ENCODE measurements around the gene IFIT1.
"Not testable (repeated sequence)": the region's sequence is repeated elsewhere in the genome, so short reads cannot be mapped to it uniquely, and the experiment has no call there.

Gene IFIT1

GRCh38 chr10:89368129-89368528 is 24.3 kb upstream of the IFIT1 start:
- no peak for DNase-seq

DNA sequence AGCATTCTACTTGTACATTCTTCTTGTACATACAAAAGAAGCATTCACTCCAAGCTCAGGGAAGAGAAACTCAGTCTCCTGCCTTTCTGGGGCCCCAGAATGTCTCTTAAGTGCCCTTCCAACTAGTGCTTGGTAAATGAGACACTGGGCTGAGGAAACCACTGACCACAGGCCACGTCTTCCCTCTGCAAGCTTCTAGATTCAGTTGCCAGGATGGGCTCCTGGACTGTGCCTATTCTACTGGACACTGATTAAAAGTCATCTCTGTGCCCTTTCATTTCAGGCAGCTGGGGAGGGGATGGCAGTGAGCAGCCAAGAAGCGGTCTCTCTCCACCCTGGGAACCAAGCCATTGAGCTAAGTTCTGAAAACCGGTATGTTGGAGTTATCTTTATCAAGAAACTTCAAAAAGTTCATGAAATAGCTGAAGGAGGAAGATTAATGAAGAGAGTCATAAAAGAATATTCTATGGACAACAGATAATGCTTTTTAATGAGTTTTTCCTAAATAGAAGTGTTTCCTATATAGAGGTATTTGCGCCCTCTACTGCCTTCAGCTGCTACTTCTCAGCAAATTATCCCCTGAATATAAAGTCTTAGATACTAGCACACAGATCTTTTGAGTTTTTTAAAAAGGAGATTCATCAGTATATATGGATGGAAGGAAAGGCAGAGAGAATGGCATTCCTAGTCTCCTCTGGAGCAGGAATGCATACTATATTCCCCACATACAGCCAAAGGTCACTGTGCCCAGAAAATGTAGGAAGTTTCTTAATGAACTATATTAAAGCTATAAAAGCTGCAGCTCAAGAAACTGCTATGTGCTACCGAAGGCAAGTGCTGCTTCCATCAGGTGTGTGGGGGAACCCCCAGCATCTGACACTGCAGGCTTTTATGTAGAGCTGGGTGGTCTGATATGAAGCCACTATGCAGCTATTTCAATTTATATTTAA is 23.0 kb upstream of the IFIT1 start:
- no peak for DNase-seq

DNA sequence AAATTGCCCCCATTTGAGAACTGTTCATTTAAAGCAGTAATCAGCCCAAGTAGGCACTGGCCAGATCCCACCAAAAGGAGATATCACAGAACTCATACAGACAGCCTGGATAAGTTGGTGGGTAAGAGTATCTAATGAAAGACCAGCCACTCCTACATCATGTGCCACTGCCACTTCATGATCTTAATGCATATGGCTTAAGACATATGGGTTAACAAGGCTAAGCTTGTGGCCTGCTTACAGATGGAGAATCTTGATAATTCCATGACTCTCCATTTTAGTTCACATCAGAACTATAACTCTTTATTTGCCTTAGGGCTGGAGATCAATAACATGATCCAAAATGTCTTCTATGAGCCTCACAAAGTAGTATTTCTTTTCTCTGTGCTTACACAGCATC is 21.3 kb upstream of the IFIT1 start:
- no peak for DNase-seq

DNA sequence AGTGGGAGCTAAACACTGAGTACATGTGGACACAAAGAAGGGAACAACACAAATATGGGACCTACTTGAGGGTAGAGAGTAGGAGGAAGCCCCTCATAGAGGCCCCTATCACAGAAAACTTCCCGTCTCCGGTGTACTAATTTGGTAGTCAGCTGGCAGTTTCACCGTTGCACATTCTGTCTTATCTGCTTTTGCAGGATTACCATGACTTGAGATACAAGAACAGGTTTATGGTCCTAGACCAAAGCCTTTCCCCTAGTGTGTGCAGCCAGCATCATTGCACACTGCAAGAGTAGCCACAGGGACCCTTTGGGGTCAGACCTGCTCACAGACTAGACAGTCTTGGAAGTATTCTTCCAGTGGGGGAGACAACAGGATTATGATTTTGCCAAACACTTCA is 20.4 kb upstream of the IFIT1 start:
- DNase-seq = no peak

DNA sequence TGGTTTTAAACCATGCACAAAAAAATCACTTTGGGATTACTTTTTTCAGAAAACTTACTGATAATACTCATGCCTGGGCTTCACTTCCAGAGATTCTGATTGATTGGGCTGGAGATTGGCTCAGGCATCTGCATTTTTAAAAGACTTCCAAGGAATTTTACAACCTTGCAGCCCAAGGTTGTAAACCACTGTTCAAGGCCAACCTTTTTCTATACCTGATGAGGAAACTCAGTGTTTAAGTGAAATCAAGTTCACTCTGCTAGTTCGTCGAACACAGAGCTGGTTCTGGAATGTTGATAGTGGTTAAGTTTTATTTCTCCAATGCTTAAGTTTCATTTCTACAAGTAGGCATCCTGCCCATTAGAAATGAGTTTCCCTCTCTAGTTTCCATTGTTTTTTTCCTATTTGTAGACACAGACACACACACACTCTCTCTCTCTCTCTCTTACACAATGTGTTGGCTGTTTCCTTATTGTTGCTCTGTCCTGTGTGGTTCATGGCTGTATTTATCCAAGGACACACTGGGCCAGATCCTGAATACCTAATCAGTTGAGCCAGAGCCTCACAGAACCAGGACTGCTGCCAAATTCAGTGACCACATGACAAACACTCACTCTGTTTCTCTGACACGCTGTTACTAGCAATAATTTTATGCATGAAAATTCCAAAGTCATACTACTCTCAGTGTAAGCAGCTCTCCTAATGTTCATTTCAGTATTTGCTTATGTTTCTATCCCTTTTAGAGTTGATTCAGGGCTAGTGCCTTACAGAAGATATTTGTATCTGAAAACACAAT is 18.3 kb upstream of the IFIT1 start:
- no peak for DNase-seq

DNA sequence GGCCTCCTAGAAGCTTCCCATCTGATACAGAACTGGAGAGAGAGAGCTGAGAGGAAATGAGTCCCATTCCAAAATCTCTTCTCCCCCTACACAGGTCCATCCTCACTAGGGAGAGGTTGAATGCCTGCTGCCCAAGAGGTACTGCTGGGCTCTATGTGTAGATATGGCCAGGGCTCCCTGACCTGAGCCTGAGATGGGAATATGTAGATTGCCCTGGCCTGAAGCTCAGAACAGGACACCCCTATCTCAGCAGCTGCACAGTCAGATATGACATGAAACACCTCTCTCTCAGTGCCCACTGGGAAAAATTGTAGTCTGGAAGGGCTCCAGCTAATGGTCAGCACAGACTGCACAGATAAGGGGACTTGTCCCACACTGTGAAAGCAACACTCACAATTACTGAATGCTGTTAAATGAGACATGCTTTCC is 17.7 kb upstream of the IFIT1 start:
- no peak for DNase-seq

GRCh38 chr10:89377705-89378637 is 14.5 kb upstream of the IFIT1 start, which contains the start of gene IFIT1B:
TSS of gene IFIT1B (plus strand) at chr10:89378056. CDS start at chr10:89378136, 80 bp downstream.
- no peak for DNase-seq

- no peak for DNase-seq
Measured at GRCh38 chr10:89379103-89379502, 13.3 kb upstream of the IFIT1 start.

- DNase-seq = no peak
Measured at GRCh38 chr10:89382757-89383156, 9.7 kb upstream of the IFIT1 start.

GRCh38 chr10:89384474-89385340 is 7.7 kb upstream of the IFIT1 start:
- no peak for DNase-seq

DNA sequence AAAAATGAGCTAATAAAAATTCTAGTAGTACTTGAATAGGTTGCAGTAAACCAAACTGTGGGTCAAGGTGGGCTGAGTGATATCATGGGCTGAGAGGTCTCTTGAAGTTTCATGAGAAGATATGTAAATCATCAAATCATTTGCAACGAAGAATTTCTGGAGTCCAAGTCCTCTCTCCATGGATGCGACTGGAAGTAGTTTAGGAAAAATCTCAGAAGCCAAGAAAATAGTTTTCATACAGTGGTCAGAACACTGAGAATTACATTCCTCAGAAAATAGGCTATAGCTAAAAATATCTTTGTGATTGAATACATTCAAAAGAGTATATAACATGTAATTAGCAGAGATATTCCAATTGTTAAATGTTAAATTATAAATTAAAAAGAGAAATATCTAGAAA is 3.6 kb upstream of the IFIT1 start:
- no peak for DNase-seq

GRCh38 chr10:89389254-89389653 is 3.2 kb upstream of the IFIT1 start:
- no peak for DNase-seq

GRCh38 chr10:89390476-89391225 is 1.8 kb upstream of the IFIT1 start:
- DNase-seq = no peak

GRCh38 chr10:89391226-89391576 is 1.2 kb upstream of the IFIT1 start:
- DNase-seq = not testable (repeated sequence)

DNA sequence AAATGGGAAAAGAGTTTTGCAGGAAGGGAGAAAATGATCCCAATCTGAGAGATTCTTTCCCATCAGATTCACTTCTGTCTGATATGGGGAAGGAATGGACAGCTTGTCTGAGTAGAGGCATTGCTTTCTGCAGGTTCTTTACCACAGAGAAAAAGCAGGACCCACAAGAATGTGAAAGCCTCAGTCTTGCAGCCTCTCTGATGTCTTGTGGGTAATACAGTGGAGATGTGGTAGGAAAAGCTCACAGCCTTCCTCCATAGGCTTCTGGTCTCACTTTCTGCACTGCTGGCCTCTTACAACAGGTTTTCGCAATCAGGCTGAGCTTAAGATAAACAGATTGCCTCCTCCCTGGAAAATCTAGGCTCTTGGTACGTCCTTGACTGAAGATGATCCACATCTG is 551 bp downstream of the IFIT1 start:
- DNase-seq = no peak

- no peak for DNase-seq
Measured at GRCh38 chr10:89393898-89394297, 1.5 kb downstream of the IFIT1 start.

- DNase-seq = no peak
Measured at GRCh38 chr10:89395141-89395540, 2.7 kb downstream of the IFIT1 start.

GRCh38 chr10:89398003-89398749 is 5.8 kb downstream of the IFIT1 start:
- DNase-seq = no peak

DNA sequence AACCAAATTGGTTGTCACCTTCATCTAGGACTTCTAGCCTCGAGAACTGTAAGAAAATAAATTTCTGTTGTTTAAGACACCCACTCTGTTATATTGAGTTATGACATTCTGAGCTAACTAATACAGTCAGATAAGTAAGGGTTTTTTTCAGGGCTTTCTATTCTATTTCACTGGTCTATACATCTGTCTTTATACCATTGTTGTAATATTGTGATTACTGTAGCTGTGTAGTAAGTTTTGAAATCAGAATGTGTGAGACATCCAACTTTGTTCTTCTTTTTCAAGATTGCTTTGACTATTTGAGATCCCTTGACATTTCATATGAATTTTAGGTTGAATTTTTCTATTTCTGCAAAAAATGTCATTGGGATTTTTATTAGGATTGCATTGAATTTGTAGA is 7.5 kb downstream of the IFIT1 start:
- no peak for DNase-seq

- no peak for DNase-seq
Measured at GRCh38 chr10:89403043-89403442, 10.6 kb downstream of the IFIT1 start.
